ENCODE data around the gene LSM14A. TPM values are rescaled to one million over a fixed set of nuclear protein-coding genes. Genes with fewer than 3 reads are reported as not detected.
"Not testable (repeated sequence)": the region's sequence is repeated elsewhere in the genome, so short reads cannot be mapped to it uniquely, and the experiment has no call there.

LSM14A gene
- total RNA-seq, 1 donor from 2014 or later: 76.9 TPM

DNA sequence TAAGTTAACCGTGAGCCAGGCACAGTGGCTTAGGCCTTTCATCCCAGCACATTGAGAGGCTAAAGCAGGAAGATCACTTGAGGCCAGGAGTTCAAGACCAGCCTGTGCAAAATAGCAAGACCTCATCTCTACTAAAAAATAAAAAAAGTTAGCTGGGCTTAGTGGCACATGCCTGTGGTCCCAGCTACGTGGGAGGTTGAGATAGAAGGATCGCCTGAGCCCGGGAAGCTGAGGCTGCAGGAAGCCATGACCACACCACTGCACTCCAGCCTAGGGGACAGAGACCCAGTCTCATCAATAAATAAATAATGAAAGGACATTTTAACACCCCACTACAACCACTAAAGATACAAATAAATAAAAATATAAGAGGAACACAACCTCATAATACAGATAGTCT is 21.6 kb downstream of the LSM14A start:
- no peak for DNase-seq (ENCODE audit: low read depth)
- TF ChIP-seq, protein P1, sequence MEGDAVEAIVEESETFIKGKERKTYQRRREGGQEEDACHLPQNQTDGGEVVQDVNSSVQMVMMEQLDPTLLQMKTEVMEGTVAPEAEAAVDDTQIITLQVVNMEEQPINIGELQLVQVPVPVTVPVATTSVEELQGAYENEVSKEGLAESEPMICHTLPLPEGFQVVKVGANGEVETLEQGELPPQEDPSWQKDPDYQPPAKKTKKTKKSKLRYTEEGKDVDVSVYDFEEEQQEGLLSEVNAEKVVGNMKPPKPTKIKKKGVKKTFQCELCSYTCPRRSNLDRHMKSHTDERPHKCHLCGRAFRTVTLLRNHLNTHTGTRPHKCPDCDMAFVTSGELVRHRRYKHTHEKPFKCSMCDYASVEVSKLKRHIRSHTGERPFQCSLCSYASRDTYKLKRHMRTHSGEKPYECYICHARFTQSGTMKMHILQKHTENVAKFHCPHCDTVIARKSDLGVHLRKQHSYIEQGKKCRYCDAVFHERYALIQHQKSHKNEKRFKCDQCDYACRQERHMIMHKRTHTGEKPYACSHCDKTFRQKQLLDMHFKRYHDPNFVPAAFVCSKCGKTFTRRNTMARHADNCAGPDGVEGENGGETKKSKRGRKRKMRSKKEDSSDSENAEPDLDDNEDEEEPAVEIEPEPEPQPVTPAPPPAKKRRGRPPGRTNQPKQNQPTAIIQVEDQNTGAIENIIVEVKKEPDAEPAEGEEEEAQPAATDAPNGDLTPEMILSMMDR (conservative IDR thresholded peaks at IDR 0.05; ENCODE audit: low read depth, low read length): no peak
- H3K4me3 ChIP-seq (ENCODE audit: low read depth, low read length): no peak overlapping the region

DNA sequence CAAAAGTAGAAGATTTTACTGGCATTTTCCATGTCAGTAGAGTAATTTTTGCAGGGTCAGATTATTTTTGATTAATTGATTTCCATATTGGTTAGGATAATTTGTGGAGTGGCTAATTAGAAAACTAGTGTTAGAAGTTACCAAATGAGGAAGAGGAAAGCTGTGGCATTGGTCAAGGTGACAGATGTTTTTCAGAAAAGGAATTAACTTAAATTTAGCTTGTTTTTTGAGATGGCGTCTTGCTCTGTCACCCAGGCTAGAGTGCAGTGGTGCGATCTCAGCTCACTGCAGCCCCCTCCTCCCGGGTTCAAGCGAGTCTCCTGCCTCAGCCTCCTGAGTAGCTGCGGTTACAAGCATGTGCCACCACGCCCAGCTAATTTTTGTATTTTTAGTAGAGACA is 28.8 kb downstream of the LSM14A start:
- H3K4me3 ChIP-seq (ENCODE audit: low read depth, low read length): no peak overlapping the region
- TF ChIP-seq, protein P1 (conservative IDR thresholded peaks at IDR 0.05; ENCODE audit: low read depth, low read length): no peak
- no peak for DNase-seq (ENCODE audit: low read depth)

DNA sequence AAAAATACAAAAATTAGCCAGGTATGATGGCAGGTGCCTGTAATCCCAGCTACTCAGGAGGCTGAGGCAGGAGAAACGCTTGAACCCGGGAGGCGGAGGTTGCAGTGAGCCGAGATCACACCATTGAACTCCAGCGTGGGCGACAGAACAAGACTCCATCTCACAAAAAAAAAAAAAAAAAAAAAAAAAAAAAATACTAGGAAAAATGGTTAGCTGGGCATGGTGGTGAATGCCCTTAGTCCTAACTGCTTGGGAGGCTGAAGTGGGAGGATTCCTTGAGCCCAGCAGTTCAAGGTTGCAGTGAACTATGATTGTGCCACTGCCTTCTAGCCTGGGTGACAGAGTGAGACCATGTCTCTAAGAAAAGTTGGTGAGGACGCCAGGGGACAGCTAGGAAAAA is 33.0 kb downstream of the LSM14A start:
- not testable (repeated sequence) for H3K4me3 ChIP-seq (ENCODE audit: low read depth, low read length); DNase-seq (ENCODE audit: low read depth)

DNA sequence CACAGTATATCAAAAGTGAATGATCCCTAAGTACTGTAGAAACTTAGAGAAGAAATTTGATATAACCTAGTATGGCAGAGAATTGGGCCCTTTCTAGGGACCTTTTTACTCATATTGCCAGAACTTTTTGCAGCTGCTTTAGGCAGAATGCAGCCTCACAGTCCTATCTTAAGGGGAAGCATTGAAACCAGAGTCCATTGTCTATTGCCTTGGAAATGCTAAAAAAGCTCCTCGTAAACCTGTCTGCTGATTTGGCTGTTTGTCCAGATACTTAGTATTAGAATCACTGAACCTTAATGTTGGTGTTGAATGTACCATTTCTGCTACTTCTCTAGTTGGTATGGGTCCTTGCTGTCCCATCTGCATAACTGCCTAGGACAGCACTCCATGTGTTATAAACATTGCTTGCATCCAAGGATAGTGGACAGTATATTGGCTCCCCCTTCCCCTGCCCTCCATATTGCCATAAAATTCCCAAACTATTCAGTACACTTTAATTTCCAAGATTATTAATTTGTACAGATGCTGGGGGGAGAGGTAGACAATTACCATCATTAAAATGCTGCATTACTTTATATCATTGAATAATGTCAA is 36.1 kb downstream of the LSM14A start:
- TF ChIP-seq, protein P1 (conservative IDR thresholded peaks at IDR 0.05; ENCODE audit: low read depth, low read length): no peak
- no peak overlapping the region for H3K4me3 ChIP-seq (ENCODE audit: low read depth, low read length)
- DNase-seq (ENCODE audit: low read depth): no peak

DNA sequence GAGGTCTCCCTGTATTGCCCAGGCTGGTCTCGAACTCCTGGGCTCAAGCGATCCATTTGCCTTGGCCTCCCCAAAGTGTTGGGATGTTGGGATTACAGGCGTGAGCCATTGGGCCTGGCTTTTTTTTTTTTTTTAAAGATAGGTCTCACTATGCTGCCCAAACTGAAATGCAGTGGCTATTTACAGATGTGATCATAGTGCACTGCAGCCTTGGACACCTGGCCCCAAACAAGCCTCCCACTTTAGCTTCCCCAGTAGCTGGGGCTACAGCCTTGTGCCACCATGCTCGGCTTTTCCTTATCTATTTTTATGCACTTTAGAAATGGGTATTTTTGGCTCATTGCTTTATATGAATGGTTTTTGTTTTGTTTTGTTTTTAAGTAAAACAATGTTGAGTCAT is 37.4 kb downstream of the LSM14A start:
- DNase-seq (ENCODE audit: low read depth): no peak
- H3K4me3 ChIP-seq (ENCODE audit: low read depth, low read length): no peak overlapping the region
- TF ChIP-seq, protein P1 (conservative IDR thresholded peaks at IDR 0.05; ENCODE audit: low read depth, low read length): no peak

DNA sequence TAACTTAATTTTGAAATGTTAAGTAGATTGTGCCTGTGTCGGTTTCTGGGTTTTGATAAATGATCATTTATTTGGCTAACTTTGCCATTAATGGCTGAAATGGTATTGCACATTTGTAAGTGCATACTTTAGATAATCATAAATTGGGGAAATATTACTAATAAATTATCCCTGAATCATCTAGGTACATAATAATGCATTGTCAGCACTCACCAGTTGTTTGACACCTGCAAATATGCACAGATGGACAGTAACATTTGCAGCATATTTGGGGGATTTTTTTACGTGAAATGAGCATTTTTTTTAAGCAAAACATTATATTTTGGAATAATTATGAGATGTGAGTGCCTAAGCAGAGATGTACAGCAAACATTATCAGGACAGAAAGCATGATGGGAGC is 41.0 kb downstream of the LSM14A start:
- TF ChIP-seq, protein P1 (conservative IDR thresholded peaks at IDR 0.05; ENCODE audit: low read depth, low read length): no peak
- no peak overlapping the region for H3K4me3 ChIP-seq (ENCODE audit: low read depth, low read length)
- DNase-seq (ENCODE audit: low read depth): no peak

DNA sequence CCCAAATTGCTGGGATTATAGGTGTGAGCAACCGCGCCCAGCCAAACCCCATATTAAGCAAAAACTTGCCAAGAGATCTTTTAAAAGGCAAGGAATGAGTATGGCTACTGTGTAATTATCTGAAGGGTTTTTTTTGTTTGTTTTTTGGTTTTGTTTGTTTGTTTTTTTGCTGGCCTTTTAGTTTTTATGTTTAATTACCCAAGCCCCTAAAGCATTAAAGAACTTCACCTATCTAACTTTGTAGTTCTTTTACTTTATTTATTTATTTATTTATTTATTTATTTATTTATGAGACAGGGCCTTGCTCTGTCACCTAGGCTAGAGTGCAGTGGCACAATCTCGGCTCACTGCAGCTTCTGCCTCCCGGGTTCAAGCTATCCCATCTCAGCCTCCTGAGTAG is 41.7 kb downstream of the LSM14A start:
- no peak for DNase-seq (ENCODE audit: low read depth)
- H3K4me3 ChIP-seq (ENCODE audit: low read depth, low read length): no peak overlapping the region
- TF ChIP-seq, protein P1 (conservative IDR thresholded peaks at IDR 0.05; ENCODE audit: low read depth, low read length): no peak
